SK-N-SH (cell line): Measurements from ENCODE around the gene CCS. TPM values are rescaled to one million over a fixed set of nuclear protein-coding genes. Genes with fewer than 3 reads are reported as not detected.

Experiments
- CTCF ChIA-PET: fragments of 300-600, 350-600 bp; formaldehyde crosslinking; extraction: SDS; loops from one replicate; lab custom pipeline; 2021; lab: Yijun Ruan, JAX
- POLR2A ChIA-PET: fragments of 350-600 bp; sonication (Branson Sonifier 250); formaldehyde crosslinking; extraction: SDS; loops from one replicate; lab custom pipeline; 2020; ENCODE audit warnings: antibody characterized with exemption, inconsistent platforms; lab: Yijun Ruan, JAX
- DNase-seq: peaks from one replicate; pipeline ENCODE4 v3.0.0; 2012
- H2AFZ ChIP-seq: fragments of 200-600 bp; sonication (generic); 2 replicates; pipeline ENCODE4 v1.8.1; 2016; ENCODE audit warnings: antibody characterized with exemption, mild to moderate bottlenecking, low read depth
- H3F3A ChIP-seq: fragments of 200-600 bp; sonication (generic); replicated peaks from 2 replicates; pipeline ENCODE3; 2016; ENCODE audit warnings: antibody characterized with exemption, mild to moderate bottlenecking; ENCODE audit not compliant: insufficient read depth
- H3K27ac ChIP-seq, 2 experiments: fragments of 200-500 bp in 1 of 2; fragments of 200-600 bp in 1 of 2; sonication (Bioruptor generic) in 1 of 2; sonication (generic), shearing (Covaris generic) in 1 of 2; 2 replicates each; pipeline versions ENCODE4 v1.5.1 to v1.6.1; 2014 to 2016; ENCODE audit warnings: low read depth in 2 of 2, inconsistent platforms in 1 of 2, low read length in 1 of 2, mild to moderate bottlenecking in 1 of 2, mixed read lengths in 1 of 2
- H3K27me3 ChIP-seq: fragments of 200-600 bp; sonication (generic), shearing (Covaris generic); 2 replicates; pipeline ENCODE4 v1.6.1; 2016; ENCODE audit warnings: mixed run types; ENCODE audit not compliant: insufficient read depth
- H3K36me3 ChIP-seq, 2 experiments: fragments of 200-500 bp in 1 of 2; fragments of 200-600 bp in 1 of 2; sonication (Bioruptor generic) in 1 of 2; sonication (generic) in 1 of 2; replicated peaks in 1 of 2; 2 replicates each; pipeline versions ENCODE3 to v1.5.1; 2014 to 2016; ENCODE audit warnings: low read length in 1 of 2, mild to moderate bottlenecking in 1 of 2; ENCODE audit not compliant: insufficient read depth in 2 of 2, control insufficient read depth in 1 of 2
- H3K4me1 ChIP-seq, 2 experiments: fragments of 200-500 bp in 1 of 2; fragments of 200-600 bp in 1 of 2; sonication (Bioruptor generic) in 1 of 2; sonication (generic), shearing (Covaris generic) in 1 of 2; 2 replicates each; pipeline versions ENCODE4 v1.5.1 to v1.6.1; 2014 to 2016; ENCODE audit warnings: low read depth in 1 of 2, low read length in 1 of 2, mixed run types in 1 of 2; ENCODE audit not compliant: insufficient read depth in 2 of 2, control insufficient read depth in 1 of 2
- H3K4me2 ChIP-seq: fragments of 200-600 bp; sonication (generic), shearing (Covaris generic); 2 replicates; pipeline ENCODE4 v1.6.1; 2017; ENCODE audit warnings: mixed run types
- H3K4me3 ChIP-seq, 2 experiments: fragments of 200-500 bp in 1 of 2; fragments of 200-600 bp in 1 of 2; sonication (Bioruptor generic) in 1 of 2; sonication (generic), shearing (Covaris generic) in 1 of 2; 2 replicates each; pipeline versions ENCODE4 v1.5.1 to v1.8.1; 2014 to 2016; ENCODE audit warnings: low read depth in 2 of 2, inconsistent platforms in 1 of 2, low read length in 1 of 2, mild to moderate bottlenecking in 1 of 2, mixed read lengths in 1 of 2, moderate library complexity in 1 of 2
- H3K79me2 ChIP-seq: fragments of 200-600 bp; sonication (generic); 2 replicates; pipeline ENCODE4 v1.8.1; 2017; ENCODE audit warnings: mild to moderate bottlenecking; ENCODE audit not compliant: insufficient read depth
- H3K9ac ChIP-seq: fragments of 200-600 bp; sonication (generic); 2 replicates; pipeline ENCODE4 v1.6.1; 2017; ENCODE audit warnings: mixed run types
- H3K9me2 ChIP-seq: fragments of 200-600 bp; sonication (generic); 2 replicates; pipeline ENCODE4 v1.6.1; 2017; ENCODE audit warnings: mixed run types
- H3K9me3 ChIP-seq: fragments of 200-600 bp; sonication (generic); 2 replicates; pipeline ENCODE4 v1.6.1; 2017; ENCODE audit warnings: mixed run types, mild to moderate bottlenecking, moderate library complexity
- H4K20me1 ChIP-seq: fragments of 200-600 bp; sonication (generic); 2 replicates; pipeline ENCODE4 v1.6.1; 2017; ENCODE audit warnings: mild to moderate bottlenecking, mixed run types; ENCODE audit not compliant: insufficient read depth
- FOSL2 ChIP-seq: IDR thresholded peaks from 2 replicates; pipeline ENCODE4 v1.4.0; 2012; ENCODE audit warnings: low read depth, mild to moderate bottlenecking, moderate library complexity, borderline replicate concordance
- FOXJ3 ChIP-seq: sonication (generic); formaldehyde crosslinking; IDR thresholded peaks from 2 replicates; pipeline ENCODE4 v1.5.1; 2020; ENCODE audit warnings: mild to moderate bottlenecking, missing genetic modification reagents
- GABPA ChIP-seq: IDR thresholded peaks from 2 replicates; pipeline ENCODE4 v1.4.0; 2012; ENCODE audit warnings: low read depth, mild to moderate bottlenecking
- NFIC ChIP-seq: IDR thresholded peaks from 2 replicates; pipeline ENCODE4 v1.4.0; 2012; ENCODE audit warnings: borderline replicate concordance
- RAD21 ChIP-seq: IDR thresholded peaks from 2 replicates; pipeline ENCODE4 v1.6.1; 2012; ENCODE audit warnings: mild to moderate bottlenecking, low read length
- RFX5 ChIP-seq: IDR thresholded peaks from 2 replicates; pipeline ENCODE4 v1.6.1; 2012; ENCODE audit warnings: mild to moderate bottlenecking, improper control_type of control experiment, low read length
- RXRA ChIP-seq: IDR thresholded peaks from 2 replicates; pipeline ENCODE4 v1.4.0; 2012; ENCODE audit warnings: low read depth, mild to moderate bottlenecking, borderline replicate concordance
- SMC3 ChIP-seq: IDR thresholded peaks from 2 replicates; pipeline ENCODE4 v1.6.1; 2012; ENCODE audit warnings: low read depth, low read length, improper control_type of control experiment
- TEAD4 ChIP-seq: IDR thresholded peaks from 2 replicates; pipeline ENCODE4 v1.4.0; 2012; ENCODE audit warnings: mild to moderate bottlenecking, borderline replicate concordance; ENCODE audit not compliant: insufficient read depth
- YY1 ChIP-seq: IDR thresholded peaks from 2 replicates; pipeline ENCODE4 v1.4.0; 2012; ENCODE audit warnings: low read depth, mild to moderate bottlenecking
- WGBS: methylation state at CpG from one replicate; pipeline ENCODE4 v1.1.6; 2017; ENCODE audit warnings: low lambda C conversion rate; 5-methylcytosine and 5-hydroxymethylcytosine counted together
- polyA plus RNA-seq, 3 experiments: library from polyadenylated mRNA; depleted of rRNA; stranded (reverse); fragments of >200 nt; gene quantifications; 2 replicates each; pipeline ENCODE4 v1.2.3, GENCODE V29; 2012
- TF ChIP-seq, protein P1 (sequence below): fragments of 200-600 bp; sonication (generic); IDR thresholded peaks from 2 replicates; pipeline ENCODE4 v1.6.1; 2017; ENCODE audit warnings: antibody characterized with exemption, mild to moderate bottlenecking, moderate library complexity
- TF ChIP-seq, protein P2 (sequence below): IDR thresholded peaks from 2 replicates; pipeline ENCODE4 v1.4.0; 2012; ENCODE audit warnings: low read depth, borderline replicate concordance
- TF ChIP-seq, protein P3 (sequence below): fragments of 150-350 bp; IDR thresholded peaks from 2 replicates; pipeline ENCODE4 v1.6.1; 2016; ENCODE audit warnings: mild to moderate bottlenecking, low read depth, low read length
- TF ChIP-seq, protein P4 (sequence below): IDR thresholded peaks from 2 replicates; pipeline ENCODE4 v1.6.1; 2012; ENCODE audit warnings: mild to moderate bottlenecking, low read depth, low read length, moderate library complexity
- TF ChIP-seq, protein P5 (sequence below): fragments of 150-350 bp; IDR thresholded peaks from 2 replicates; pipeline ENCODE4 v1.6.1; 2017; ENCODE audit warnings: antibody characterized with exemption, low read length, low read depth, borderline replicate concordance

CCS gene
- polyA plus RNA-seq, 1 of the 3 experiments (the other 2 are of a cell fraction) = 56.1 TPM

DNA sequence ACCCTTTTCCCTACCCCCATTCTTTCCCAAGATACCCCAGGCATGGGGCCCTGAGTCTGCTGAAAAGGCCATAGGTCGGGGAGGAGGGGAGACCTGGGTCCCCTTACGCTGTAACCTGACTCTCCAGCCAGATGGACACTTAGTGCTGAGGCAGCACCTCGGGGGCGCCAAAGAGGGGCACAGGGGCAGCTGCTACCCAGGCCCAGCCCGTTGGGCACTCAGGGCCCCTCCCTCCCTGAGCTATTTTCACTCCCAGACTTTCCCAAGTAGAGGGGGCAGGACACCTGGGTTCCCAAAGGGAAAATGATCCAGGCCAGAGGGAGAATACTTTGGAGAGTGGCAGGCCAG, 45.3 kb upstream of the CCS start:
- POLR2A ChIA-PET = no interaction called here
- DNase-seq = no peak
- H3K36me3 ChIP-seq = no peaks in the 10 kb centered on the region
- H3K4me1 ChIP-seq = peaks cover 0 to 10% of the 10 kb centered on the region in 2 experiments; a peak in 1 of 4 replicates
- H3K9me2 ChIP-seq = no peaks in the 10 kb centered on the region
- no peaks in the 10 kb centered on the region for H4K20me1 ChIP-seq
- no peaks in the 10 kb centered on the region for H3K9me3 ChIP-seq
- peaks cover 4% of the 10 kb centered on the region for H3F3A ChIP-seq
- no peak overlapping the region for H2AFZ ChIP-seq
- H3K4me3 ChIP-seq = no peak overlapping the region
- H3K27me3 ChIP-seq = no peaks in the 10 kb centered on the region
- H3K4me2 ChIP-seq = no peak overlapping the region
- H3K79me2 ChIP-seq = peaks cover 7% of the 10 kb centered on the region
- 56% methylated on average over 5 of the region's 5 CpGs for WGBS
- CTCF ChIA-PET = no interaction called here
- no peak overlapping the region for H3K9ac ChIP-seq
- TF ChIP-seq RFX5 = no peak
- no peak for TF ChIP-seq YY1
- no peak for TF ChIP-seq FOXJ3 (CRISPR knock-in tag)
- TF ChIP-seq NFIC = no peak
- TF ChIP-seq, protein P1, sequence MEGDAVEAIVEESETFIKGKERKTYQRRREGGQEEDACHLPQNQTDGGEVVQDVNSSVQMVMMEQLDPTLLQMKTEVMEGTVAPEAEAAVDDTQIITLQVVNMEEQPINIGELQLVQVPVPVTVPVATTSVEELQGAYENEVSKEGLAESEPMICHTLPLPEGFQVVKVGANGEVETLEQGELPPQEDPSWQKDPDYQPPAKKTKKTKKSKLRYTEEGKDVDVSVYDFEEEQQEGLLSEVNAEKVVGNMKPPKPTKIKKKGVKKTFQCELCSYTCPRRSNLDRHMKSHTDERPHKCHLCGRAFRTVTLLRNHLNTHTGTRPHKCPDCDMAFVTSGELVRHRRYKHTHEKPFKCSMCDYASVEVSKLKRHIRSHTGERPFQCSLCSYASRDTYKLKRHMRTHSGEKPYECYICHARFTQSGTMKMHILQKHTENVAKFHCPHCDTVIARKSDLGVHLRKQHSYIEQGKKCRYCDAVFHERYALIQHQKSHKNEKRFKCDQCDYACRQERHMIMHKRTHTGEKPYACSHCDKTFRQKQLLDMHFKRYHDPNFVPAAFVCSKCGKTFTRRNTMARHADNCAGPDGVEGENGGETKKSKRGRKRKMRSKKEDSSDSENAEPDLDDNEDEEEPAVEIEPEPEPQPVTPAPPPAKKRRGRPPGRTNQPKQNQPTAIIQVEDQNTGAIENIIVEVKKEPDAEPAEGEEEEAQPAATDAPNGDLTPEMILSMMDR = no peak
- TF ChIP-seq, protein P2, sequence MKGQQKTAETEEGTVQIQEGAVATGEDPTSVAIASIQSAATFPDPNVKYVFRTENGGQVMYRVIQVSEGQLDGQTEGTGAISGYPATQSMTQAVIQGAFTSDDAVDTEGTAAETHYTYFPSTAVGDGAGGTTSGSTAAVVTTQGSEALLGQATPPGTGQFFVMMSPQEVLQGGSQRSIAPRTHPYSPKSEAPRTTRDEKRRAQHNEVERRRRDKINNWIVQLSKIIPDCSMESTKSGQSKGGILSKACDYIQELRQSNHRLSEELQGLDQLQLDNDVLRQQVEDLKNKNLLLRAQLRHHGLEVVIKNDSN = no peak
- TF ChIP-seq TEAD4 = no peak
- TF ChIP-seq, protein P3, sequence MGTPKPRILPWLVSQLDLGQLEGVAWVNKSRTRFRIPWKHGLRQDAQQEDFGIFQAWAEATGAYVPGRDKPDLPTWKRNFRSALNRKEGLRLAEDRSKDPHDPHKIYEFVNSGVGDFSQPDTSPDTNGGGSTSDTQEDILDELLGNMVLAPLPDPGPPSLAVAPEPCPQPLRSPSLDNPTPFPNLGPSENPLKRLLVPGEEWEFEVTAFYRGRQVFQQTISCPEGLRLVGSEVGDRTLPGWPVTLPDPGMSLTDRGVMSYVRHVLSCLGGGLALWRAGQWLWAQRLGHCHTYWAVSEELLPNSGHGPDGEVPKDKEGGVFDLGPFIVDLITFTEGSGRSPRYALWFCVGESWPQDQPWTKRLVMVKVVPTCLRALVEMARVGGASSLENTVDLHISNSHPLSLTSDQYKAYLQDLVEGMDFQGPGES = no peak
- TF ChIP-seq RAD21 = no peak
- no peak for TF ChIP-seq RXRA
- no peak for TF ChIP-seq FOSL2
- TF ChIP-seq SMC3 = no peak
- no peak for TF ChIP-seq GABPA
- TF ChIP-seq, protein P4, sequence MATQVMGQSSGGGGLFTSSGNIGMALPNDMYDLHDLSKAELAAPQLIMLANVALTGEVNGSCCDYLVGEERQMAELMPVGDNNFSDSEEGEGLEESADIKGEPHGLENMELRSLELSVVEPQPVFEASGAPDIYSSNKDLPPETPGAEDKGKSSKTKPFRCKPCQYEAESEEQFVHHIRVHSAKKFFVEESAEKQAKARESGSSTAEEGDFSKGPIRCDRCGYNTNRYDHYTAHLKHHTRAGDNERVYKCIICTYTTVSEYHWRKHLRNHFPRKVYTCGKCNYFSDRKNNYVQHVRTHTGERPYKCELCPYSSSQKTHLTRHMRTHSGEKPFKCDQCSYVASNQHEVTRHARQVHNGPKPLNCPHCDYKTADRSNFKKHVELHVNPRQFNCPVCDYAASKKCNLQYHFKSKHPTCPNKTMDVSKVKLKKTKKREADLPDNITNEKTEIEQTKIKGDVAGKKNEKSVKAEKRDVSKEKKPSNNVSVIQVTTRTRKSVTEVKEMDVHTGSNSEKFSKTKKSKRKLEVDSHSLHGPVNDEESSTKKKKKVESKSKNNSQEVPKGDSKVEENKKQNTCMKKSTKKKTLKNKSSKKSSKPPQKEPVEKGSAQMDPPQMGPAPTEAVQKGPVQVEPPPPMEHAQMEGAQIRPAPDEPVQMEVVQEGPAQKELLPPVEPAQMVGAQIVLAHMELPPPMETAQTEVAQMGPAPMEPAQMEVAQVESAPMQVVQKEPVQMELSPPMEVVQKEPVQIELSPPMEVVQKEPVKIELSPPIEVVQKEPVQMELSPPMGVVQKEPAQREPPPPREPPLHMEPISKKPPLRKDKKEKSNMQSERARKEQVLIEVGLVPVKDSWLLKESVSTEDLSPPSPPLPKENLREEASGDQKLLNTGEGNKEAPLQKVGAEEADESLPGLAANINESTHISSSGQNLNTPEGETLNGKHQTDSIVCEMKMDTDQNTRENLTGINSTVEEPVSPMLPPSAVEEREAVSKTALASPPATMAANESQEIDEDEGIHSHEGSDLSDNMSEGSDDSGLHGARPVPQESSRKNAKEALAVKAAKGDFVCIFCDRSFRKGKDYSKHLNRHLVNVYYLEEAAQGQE = no peak
- TF ChIP-seq, protein P5, sequence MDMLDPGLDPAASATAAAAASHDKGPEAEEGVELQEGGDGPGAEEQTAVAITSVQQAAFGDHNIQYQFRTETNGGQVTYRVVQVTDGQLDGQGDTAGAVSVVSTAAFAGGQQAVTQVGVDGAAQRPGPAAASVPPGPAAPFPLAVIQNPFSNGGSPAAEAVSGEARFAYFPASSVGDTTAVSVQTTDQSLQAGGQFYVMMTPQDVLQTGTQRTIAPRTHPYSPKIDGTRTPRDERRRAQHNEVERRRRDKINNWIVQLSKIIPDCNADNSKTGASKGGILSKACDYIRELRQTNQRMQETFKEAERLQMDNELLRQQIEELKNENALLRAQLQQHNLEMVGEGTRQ = no peak
- H3K27ac ChIP-seq = no peak overlapping the region
